DOHH2 (cell line): Measurements from ENCODE around the gene NEK5.

ENCODE experiments used
- H3F3A ChIP-seq: fragments of 200-600 bp; sonication (generic), shearing (Covaris generic); 2 replicates; pipeline ENCODE4 v1.6.0; 2016; ENCODE audit warnings: antibody characterized with exemption, mild to moderate bottlenecking; ENCODE audit not compliant: control insufficient read depth, insufficient read depth
- H3K27ac ChIP-seq: fragments of 200-600 bp; sonication (generic); 2 replicates; pipeline ENCODE4 v1.5.1; 2014; ENCODE audit warnings: low read depth, mild to moderate bottlenecking, low read length, moderate library complexity
- H3K27me3 ChIP-seq: fragments of 200-600 bp; sonication (generic); 2 replicates; pipeline ENCODE4 v1.6.1; 2014; ENCODE audit warnings: mild to moderate bottlenecking, low read length, mixed read lengths; ENCODE audit not compliant: control insufficient read depth
- H3K36me3 ChIP-seq: fragments of 200-600 bp; sonication (generic); 2 replicates; pipeline ENCODE4 v1.6.1; 2014; ENCODE audit warnings: mild to moderate bottlenecking, low read length, moderate library complexity, mixed read lengths; ENCODE audit not compliant: control insufficient read depth
- H3K4me1 ChIP-seq: fragments of 200-600 bp; sonication (generic); 2 replicates; pipeline ENCODE4 v1.6.1; 2014; ENCODE audit warnings: mild to moderate bottlenecking, low read length, mixed read lengths; ENCODE audit not compliant: control insufficient read depth
- H3K4me2 ChIP-seq: fragments of 200-600 bp; sonication (generic); 2 replicates; pipeline ENCODE4 v1.6.0; 2014; ENCODE audit warnings: mild to moderate bottlenecking, low read length, moderate library complexity
- H3K4me3 ChIP-seq: fragments of 200-600 bp; sonication (generic); 2 replicates; pipeline ENCODE4 v1.5.1; 2014; ENCODE audit warnings: mild to moderate bottlenecking, low read length, mixed read lengths
- H3K79me2 ChIP-seq: fragments of 200-600 bp; sonication (generic); 2 replicates; pipeline ENCODE4 v1.6.1; 2014; ENCODE audit warnings: mild to moderate bottlenecking, low read length, mixed read lengths; ENCODE audit not compliant: control insufficient read depth
- H3K9me2 ChIP-seq: fragments of 200-600 bp; sonication (generic); replicated peaks from 2 replicates; pipeline ENCODE4 v1.6.1; 2014; ENCODE audit warnings: mild to moderate bottlenecking, low read length, mixed read lengths; ENCODE audit not compliant: control insufficient read depth
- H3K9me3 ChIP-seq: fragments of 200-600 bp; sonication (generic); 2 replicates; pipeline ENCODE4 v1.6.1; 2014; ENCODE audit warnings: antibody characterized with exemption, low read length, mixed read lengths; ENCODE audit not compliant: control insufficient read depth, insufficient read depth
- H4K20me1 ChIP-seq: fragments of 200-600 bp; sonication (generic); 2 replicates; pipeline ENCODE4 v1.6.0; 2014; ENCODE audit warnings: low read depth, mild to moderate bottlenecking, antibody characterized with exemption, low read length, moderate library complexity; ENCODE audit not compliant: control insufficient read depth, insufficient read depth
- CTCF ChIP-seq: fragments of 200-600 bp; sonication (generic); IDR thresholded peaks from one replicate; pipeline ENCODE4 v1.5.1; 2014; ENCODE audit warnings: antibody characterized with exemption, mild to moderate bottlenecking, low read depth, low read length; ENCODE audit not compliant: poor library complexity, severe bottlenecking
- EZH2phosphoT487 ChIP-seq: fragments of 200-600 bp; sonication (generic); IDR thresholded peaks from 2 replicates; pipeline ENCODE4 v1.6.1; 2017; ENCODE audit warnings: borderline replicate concordance, mild to moderate bottlenecking, antibody characterized with exemption, low read length, moderate library complexity, mixed read lengths

NEK5 gene

DNA sequence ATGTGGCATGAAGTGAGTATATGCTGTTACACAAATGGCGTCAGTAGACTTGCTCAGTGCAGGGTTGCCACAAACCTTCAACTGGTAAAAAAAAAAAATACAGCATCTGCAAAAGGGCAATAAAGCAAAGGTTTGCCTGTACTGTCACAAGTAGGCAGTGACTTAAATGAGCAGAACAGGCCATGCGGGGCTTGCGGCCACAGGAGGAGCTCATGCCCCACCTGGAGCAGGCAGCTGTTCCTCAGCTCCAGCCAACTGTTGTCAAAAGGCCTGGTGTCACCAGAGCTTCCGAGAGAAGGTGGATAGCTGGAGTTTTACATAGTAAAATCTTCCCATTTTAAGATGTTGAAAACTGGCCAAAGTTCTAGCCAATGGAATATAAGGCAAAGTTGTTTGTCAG, 125.3 kb downstream of the NEK5 start:
- Histone ChIP-seq H4K20me1 (no peaks in the 10 kb centered on the region), H3K9me3 (no peaks in the 10 kb centered on the region), H3K4me1 (no peaks in the 10 kb centered on the region), H3K79me2 (no peaks in the 10 kb centered on the region), H3K4me2 (no peak overlapping the region), H3F3A (no peaks in the 10 kb centered on the region), H3K36me3 (no peaks in the 10 kb centered on the region), H3K9me2 (no peaks in the 10 kb centered on the region), H3K27me3 (peaks cover 27% of the 10 kb centered on the region), H3K27ac (no peak overlapping the region), H3K4me3 (no peak overlapping the region)
- TF ChIP-seq EZH2phosphoT487, result no peak
- TF ChIP-seq CTCF, result no peak

DNA sequence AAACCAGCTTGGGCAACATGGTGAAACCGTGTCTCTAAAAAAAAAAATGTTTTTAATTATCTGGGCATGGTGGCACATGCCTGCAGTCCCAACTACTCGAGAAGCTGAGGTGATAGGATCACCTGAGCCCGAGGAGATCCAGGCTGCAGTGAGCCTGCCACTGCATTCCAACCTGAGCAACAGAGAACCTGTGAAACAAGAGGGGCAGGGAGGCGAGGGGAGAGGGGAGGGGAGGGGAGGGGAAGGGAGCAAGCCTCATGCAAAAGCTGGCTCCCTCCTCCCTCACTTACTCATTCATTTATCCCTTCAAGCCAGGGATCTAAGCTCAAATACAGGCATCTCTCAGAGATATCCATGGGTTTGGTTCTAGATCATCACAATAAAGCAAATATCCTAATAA, 126.5 kb downstream of the NEK5 start:
- Histone ChIP-seq H3K79me2 (no peaks in the 10 kb centered on the region), H3K9me3 (no peaks in the 10 kb centered on the region), H4K20me1 (no peaks in the 10 kb centered on the region), H3K4me2 (no peak overlapping the region), H3F3A (no peaks in the 10 kb centered on the region), H3K4me1 (no peaks in the 10 kb centered on the region), H3K4me3 (no peak overlapping the region), H3K27me3 (peaks cover 29% of the 10 kb centered on the region), H3K27ac (no peak overlapping the region), H3K9me2 (no peaks in the 10 kb centered on the region), H3K36me3 (no peaks in the 10 kb centered on the region)
- TF ChIP-seq CTCF (no peak), EZH2phosphoT487 (no peak)

DNA sequence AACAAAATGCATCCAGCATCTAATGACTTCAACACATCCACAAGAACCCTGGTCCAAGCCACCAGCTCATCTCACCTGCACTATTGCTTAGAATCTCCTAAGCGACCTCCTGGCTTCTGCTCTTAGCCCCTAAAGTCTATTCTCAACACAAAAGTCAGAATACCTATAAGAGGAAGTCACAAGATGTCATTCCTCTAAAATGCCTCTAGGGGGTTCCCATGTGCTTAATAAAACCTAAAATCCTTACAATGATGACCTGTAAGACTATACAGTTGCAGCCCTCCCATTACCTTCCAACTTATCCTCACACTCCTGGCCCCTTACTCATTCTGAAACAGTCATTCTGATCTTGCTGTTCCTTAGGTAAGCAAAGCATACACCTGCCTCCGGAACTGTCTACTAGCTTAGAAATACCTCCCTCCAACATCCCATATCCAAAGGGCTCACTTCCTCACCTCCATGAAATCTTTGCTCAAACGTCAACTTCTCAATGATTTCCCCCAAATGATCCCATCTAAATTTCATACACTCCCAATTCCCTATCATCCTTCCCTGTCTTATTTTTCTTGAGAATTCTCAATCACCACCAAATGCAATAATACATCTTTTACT, 127.6 kb downstream of the NEK5 start:
- Histone ChIP-seq H3F3A (no peaks in the 10 kb centered on the region), H3K4me3 (no peak overlapping the region), H3K4me2 (no peak overlapping the region), H3K36me3 (no peaks in the 10 kb centered on the region), H3K9me3 (no peaks in the 10 kb centered on the region), H3K27me3 (peaks cover 32% of the 10 kb centered on the region), H3K79me2 (no peaks in the 10 kb centered on the region), H4K20me1 (no peaks in the 10 kb centered on the region), H3K9me2 (no peaks in the 10 kb centered on the region), H3K27ac (no peak overlapping the region), H3K4me1 (no peaks in the 10 kb centered on the region)
- TF ChIP-seq EZH2phosphoT487 (no peak), CTCF (peak; percentile 72)

DNA sequence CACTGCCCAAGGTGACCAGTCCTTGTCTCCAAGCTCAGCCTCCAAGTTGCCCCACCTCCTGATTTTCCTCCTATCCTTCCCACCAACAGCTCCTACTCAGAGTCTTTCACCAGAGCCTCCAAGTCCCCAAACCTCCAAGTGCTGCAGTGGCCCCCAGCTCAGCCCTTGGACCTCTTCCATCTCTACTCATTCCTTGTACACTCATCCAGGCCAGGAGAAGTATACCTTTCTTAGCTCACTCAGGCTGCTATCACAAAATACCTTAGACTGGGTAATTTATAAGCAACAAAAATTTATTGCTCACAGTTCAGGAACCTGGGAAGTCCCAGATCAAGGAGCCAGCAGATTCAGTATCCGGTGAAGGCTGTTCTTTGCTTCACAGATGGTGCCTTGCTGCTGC, 129.0 kb downstream of the NEK5 start:
- Histone ChIP-seq H3K27me3 (peaks cover 30% of the 10 kb centered on the region), H3K36me3 (no peaks in the 10 kb centered on the region), H3K27ac (no peak overlapping the region), H4K20me1 (no peaks in the 10 kb centered on the region), H3K9me2 (no peaks in the 10 kb centered on the region), H3K9me3 (no peaks in the 10 kb centered on the region), H3K4me1 (no peaks in the 10 kb centered on the region), H3K4me3 (no peak overlapping the region), H3K4me2 (no peak overlapping the region), H3F3A (no peaks in the 10 kb centered on the region), H3K79me2 (no peaks in the 10 kb centered on the region)
- TF ChIP-seq EZH2phosphoT487 (no peak), CTCF (no peak)
